ENCODE measurements around the gene CROCC.

DNA sequence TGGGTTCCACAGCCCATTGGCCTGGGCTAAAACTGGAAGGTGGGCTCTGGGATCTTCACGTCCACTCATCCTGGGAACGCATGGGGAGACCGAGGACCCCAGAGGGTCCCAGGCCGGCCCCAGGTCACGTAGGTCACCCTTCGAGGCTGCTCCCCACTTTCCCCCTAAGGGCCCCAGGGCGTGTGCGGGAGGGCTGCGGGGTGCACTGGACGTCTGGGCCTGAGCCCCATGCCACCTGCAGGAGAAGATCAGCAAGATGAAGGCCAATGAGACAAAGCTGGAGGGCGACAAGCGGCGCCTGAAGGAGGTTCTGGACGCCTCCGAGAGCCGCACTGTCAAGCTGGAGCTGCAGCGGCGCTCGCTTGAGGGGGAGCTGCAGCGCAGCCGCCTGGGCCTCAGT is 46.2 kb downstream of the CROCC start:
- TF ChIP-seq, protein P1, sequence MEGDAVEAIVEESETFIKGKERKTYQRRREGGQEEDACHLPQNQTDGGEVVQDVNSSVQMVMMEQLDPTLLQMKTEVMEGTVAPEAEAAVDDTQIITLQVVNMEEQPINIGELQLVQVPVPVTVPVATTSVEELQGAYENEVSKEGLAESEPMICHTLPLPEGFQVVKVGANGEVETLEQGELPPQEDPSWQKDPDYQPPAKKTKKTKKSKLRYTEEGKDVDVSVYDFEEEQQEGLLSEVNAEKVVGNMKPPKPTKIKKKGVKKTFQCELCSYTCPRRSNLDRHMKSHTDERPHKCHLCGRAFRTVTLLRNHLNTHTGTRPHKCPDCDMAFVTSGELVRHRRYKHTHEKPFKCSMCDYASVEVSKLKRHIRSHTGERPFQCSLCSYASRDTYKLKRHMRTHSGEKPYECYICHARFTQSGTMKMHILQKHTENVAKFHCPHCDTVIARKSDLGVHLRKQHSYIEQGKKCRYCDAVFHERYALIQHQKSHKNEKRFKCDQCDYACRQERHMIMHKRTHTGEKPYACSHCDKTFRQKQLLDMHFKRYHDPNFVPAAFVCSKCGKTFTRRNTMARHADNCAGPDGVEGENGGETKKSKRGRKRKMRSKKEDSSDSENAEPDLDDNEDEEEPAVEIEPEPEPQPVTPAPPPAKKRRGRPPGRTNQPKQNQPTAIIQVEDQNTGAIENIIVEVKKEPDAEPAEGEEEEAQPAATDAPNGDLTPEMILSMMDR (IDR thresholded peaks at IDR 0.05), result no peak
- no peak for TF ChIP-seq POLR2A (IDR thresholded peaks at IDR 0.05)

Measured in thyroid gland (tissue), 4 donors.